Measurements from ENCODE around the gene GPC3. TPM values are rescaled to one million over a fixed set of nuclear protein-coding genes. Genes with fewer than 3 reads are reported as not detected.

GPC3 gene
- total RNA-seq, 2 experiments from 2014 or later: 0.25 to 0.59 TPM

DNA sequence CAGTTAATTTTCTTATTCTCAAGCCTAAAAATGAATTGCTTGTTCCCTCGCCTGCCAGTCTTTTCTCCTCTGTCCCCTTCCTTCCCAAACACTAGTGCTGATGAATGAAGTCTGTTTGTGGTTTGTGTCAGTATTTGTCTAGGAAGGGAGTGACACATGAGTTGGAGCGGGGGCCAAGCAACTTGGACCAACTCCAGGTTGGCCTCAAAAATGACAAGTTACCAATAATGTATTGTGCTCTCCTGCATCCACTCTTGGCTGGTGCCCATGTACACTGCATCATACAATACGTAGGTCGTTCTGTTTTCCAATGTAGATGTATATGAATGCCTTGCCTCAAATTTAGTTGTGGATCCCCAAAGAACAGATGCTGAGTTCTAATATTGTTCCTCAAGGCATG lies 347.1 kb downstream of the GPC3 start:
- H3K9me3 Mint-ChIP-seq: no peaks in the 10 kb centered on the region
- H3K4me1 Mint-ChIP-seq (ENCODE audit: low read depth): no peaks in the 10 kb centered on the region
- H3K27me3 Mint-ChIP-seq: no peaks in the 10 kb centered on the region
- CTCF ChIA-PET: no interaction called here
- POLR2A ChIA-PET: no interaction called here
- Histone ChIP-seq H3K9me3 (ENCODE audit: control insufficient read depth in 1 of 2, insufficient read depth in 1 of 2, low read length in 2 of 2) (no peaks in the 10 kb centered on the region), H3K4me1 (ENCODE audit: insufficient read depth, low read length) (no peaks in the 10 kb centered on the region), H3K27me3 (ENCODE audit: control insufficient read depth in 1 of 2, insufficient read depth in 2 of 2, low read length in 2 of 2) (no peaks in the 10 kb centered on the region), H3K27ac (ENCODE audit: low read depth in 1 of 2, low read length in 2 of 2) (no peak overlapping the region), H3K36me3 (ENCODE audit: insufficient read depth, low read length) (no peaks in the 10 kb centered on the region), H3K4me3 (ENCODE audit: low read length) (no peak overlapping the region)
- intact Hi-C loops (cut with DNase I, micrococcal nuclease): no loop called here
- no peaks in the 10 kb centered on the region for H3K36me3 Mint-ChIP-seq (ENCODE audit: low read depth)
- H3K4me3 Mint-ChIP-seq: no peak overlapping the region
- TF ChIP-seq CTCF (IDR thresholded peaks at IDR 0.05): no peak
- no peak overlapping the region for H3K27ac Mint-ChIP-seq
- no peak for DNase-seq
- ATAC-seq (ENCODE audit: poor library complexity): no peak

DNA sequence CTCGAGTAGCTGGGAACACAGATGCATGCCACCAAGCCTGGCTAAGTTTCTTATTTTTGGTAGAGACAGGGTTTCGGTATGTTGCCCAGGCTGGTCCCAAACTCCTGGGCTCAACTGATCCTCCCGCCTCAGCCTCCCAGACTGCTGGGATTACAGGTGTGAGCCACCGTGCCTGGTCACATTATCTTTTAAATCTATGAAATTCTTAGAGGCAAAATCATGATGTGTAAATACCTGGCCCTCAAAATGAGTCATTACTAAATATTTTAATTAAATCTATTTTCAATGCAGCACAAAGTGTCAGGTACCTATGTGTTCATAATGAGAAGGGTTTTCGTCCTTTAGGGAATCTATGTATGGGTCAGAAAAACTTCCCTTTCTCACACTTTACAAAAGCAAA lies 347.6 kb downstream of the GPC3 start:
- CTCF ChIA-PET: no interaction called here
- Mint-ChIP-seq H3K27me3 (no peaks in the 10 kb centered on the region), H3K4me1 (ENCODE audit: low read depth) (no peaks in the 10 kb centered on the region)

GRCh38 chrX:133636009-133636408 lies 349.4 kb downstream of the GPC3 start:
- intact Hi-C loops (cut with DNase I, micrococcal nuclease): no loop called here
- DNase-seq (no peak), ATAC-seq (ENCODE audit: poor library complexity) (no peak)
- POLR2A ChIA-PET: no interaction called here
- Mint-ChIP-seq H3K27me3 (no peaks in the 10 kb centered on the region), H3K36me3 (ENCODE audit: low read depth) (no peaks in the 10 kb centered on the region), H3K4me3 (no peak overlapping the region), H3K4me1 (ENCODE audit: low read depth) (no peaks in the 10 kb centered on the region), H3K9me3 (no peaks in the 10 kb centered on the region), H3K27ac (no peak overlapping the region)
- Histone ChIP-seq H3K36me3 (ENCODE audit: insufficient read depth, low read length) (no peaks in the 10 kb centered on the region), H3K4me3 (ENCODE audit: low read length) (no peak overlapping the region), H3K4me1 (ENCODE audit: insufficient read depth, low read length) (no peaks in the 10 kb centered on the region), H3K27ac (ENCODE audit: low read depth in 1 of 2, low read length in 2 of 2) (no peak overlapping the region), H3K9me3 (ENCODE audit: control insufficient read depth in 1 of 2, insufficient read depth in 1 of 2, low read length in 2 of 2) (no peaks in the 10 kb centered on the region), H3K27me3 (ENCODE audit: control insufficient read depth in 1 of 2, insufficient read depth in 2 of 2, low read length in 2 of 2) (no peaks in the 10 kb centered on the region)
- CTCF ChIA-PET: no interaction called here
- TF ChIP-seq CTCF (IDR thresholded peaks at IDR 0.05): no peak

More for the DNA sequence above, 347.6 kb downstream of the GPC3 start:
- H3K27ac Mint-ChIP-seq: no peak overlapping the region
- no peak for ATAC-seq (ENCODE audit: poor library complexity)
- DNase-seq: no peak
- POLR2A ChIA-PET: no interaction called here
- no peaks in the 10 kb centered on the region for H3K36me3 Mint-ChIP-seq (ENCODE audit: low read depth)
- Histone ChIP-seq H3K4me3 (ENCODE audit: low read length) (no peak overlapping the region), H3K4me1 (ENCODE audit: insufficient read depth, low read length) (no peaks in the 10 kb centered on the region), H3K27ac (ENCODE audit: low read depth in 1 of 2, low read length in 2 of 2) (no peak overlapping the region), H3K9me3 (ENCODE audit: control insufficient read depth in 1 of 2, insufficient read depth in 1 of 2, low read length in 2 of 2) (no peaks in the 10 kb centered on the region), H3K27me3 (ENCODE audit: control insufficient read depth in 1 of 2, insufficient read depth in 2 of 2, low read length in 2 of 2) (no peaks in the 10 kb centered on the region), H3K36me3 (ENCODE audit: insufficient read depth, low read length) (no peaks in the 10 kb centered on the region)
- no peak for TF ChIP-seq CTCF (IDR thresholded peaks at IDR 0.05)
- no peaks in the 10 kb centered on the region for H3K9me3 Mint-ChIP-seq
- H3K4me3 Mint-ChIP-seq: no peak overlapping the region
- intact Hi-C loops (cut with DNase I, micrococcal nuclease): no loop called here

All from CD4-positive, alpha-beta T cell (primary cell).